ENCODE data around the gene KMT2D. TPM values are rescaled to one million over a fixed set of nuclear protein-coding genes. Genes with fewer than 3 reads are reported as not detected.

The KMT2D gene
- total RNA-seq, result 10 to 100 TPM; 29.4 to 67.9 (median 47.9) TPM

DNA sequence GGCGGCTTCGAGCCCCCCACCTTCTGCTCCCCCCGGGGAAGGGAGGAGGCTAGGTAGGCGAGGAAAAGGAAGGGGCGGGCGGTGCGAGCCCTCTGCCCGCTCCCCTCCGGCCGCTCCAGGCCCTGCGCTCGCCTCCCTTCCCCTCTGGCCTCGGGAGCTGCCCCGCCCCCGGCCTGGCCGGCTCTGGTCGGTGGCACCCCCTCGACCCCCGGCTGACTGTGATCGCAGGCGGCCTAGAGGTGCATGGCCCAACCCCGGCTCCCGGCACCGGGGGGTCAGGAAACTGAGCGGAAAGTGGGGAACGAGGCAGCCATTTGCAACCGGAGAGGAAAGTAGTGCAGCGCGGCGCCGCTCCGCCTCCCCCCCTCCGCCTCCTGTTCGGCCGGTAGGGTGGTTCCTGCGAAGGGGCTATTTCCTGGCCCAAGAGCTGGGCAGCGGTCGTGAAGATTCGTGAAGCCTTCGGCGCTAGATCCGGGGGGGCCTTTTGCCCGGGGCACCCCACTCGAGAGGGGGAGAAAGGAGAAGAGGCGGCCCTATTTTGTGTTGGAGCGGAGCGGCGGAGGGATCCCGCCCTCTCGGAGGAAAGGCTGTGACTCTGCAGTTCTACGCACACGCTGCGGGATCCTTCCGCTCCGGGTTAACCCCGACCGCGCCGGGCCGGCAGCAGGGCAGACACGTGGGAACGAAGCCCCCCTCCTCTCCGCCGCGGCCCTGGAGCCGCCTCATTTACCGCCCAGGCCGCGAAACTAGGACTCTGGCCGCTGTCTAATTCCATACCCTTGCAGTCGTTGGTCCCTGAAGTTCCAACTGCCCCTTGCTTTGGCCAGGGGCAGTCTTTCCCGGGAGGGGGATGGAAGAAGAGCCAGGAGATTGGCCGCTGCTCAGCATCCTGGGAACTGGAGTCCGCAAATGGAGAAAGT, at the start of gene KMT2D:
TSS of gene KMT2D (minus strand) at position 558 of the 920 bp plus-strand sequence. CDS start 5,470 bp downstream, outside the sequence.
- no peaks in the 10 kb centered on the region for H3K9me3 ChIP-seq
- TF ChIP-seq, protein P1, sequence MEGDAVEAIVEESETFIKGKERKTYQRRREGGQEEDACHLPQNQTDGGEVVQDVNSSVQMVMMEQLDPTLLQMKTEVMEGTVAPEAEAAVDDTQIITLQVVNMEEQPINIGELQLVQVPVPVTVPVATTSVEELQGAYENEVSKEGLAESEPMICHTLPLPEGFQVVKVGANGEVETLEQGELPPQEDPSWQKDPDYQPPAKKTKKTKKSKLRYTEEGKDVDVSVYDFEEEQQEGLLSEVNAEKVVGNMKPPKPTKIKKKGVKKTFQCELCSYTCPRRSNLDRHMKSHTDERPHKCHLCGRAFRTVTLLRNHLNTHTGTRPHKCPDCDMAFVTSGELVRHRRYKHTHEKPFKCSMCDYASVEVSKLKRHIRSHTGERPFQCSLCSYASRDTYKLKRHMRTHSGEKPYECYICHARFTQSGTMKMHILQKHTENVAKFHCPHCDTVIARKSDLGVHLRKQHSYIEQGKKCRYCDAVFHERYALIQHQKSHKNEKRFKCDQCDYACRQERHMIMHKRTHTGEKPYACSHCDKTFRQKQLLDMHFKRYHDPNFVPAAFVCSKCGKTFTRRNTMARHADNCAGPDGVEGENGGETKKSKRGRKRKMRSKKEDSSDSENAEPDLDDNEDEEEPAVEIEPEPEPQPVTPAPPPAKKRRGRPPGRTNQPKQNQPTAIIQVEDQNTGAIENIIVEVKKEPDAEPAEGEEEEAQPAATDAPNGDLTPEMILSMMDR (IDR thresholded peaks at IDR 0.05), result peak in 4 of 6 experiments; percentile 32 to 67 (median 52)
- peak in 3 of 4 donors; percentile 27 to 54 (median 29) for TF ChIP-seq POLR2A (IDR thresholded peaks at IDR 0.05)
- H3K27me3 ChIP-seq, result no peaks in the 10 kb centered on the region
- DNase-seq, result peak; percentile 48
- peaks cover 32 to 56% (median 33%) of the 10 kb centered on the region in 3 donors for H3K4me1 ChIP-seq
- peak within 1 kb of the TSS; percentile 98 to 99 (median 98) for H3K27ac ChIP-seq
- peak within 1 kb of the TSS; percentile 85 to 99 (median 98) for H3K4me3 ChIP-seq
- WGBS, 2 donors, result 0% methylated on average over 2 to 21 of the region's 74 CpGs
- H3K36me3 ChIP-seq, result no peaks in the 10 kb centered on the region
- intact Hi-C loops (cut with DNase I), result loop anchor here (10.0 kb wide), 1 partner anchor 64 kb away; no protein-coding TSS in a partner anchor

DNA sequence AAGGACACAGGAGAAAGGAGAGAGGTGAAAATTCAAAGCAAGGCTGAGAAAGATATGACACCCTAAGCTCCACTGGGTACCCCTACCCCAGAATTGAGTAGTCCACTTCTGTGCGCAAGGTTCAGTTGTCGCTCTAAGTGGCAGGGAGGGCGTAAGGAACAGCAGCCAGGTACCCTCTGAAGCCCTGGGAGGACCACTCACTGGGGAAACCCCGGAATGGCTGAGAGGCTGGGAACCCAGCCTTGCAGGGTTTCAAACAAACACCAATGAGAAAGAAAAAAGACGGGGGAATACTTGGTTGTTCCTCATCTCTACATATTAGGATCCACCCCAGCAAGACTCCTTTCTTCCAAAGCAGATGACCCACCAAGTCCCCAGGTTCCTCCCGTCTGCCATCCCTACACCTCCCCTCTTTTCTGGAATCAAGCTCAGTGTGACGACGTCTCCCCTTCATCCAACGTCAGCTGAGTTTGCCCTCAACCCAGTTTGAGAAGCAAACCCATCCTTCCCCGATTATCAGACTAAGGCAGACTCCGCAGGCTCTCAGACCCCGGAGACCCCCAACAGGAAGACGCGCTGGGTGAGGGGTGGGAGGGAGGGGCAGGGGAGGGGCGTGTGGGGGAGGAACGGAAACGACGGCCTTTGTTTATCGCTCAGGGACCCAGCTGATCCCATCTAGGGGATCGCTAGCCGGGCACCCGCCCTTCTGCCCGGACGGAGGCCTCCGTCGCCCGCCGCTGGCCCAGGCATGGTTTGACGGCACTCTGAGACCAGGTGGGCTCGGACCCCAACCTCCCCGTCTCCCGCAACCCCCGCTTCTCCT, 49.3 kb upstream of the KMT2D start:
- Histone ChIP-seq H3K36me3 (peaks cover 0 to 20% (median 0%) of the 10 kb centered on the region in 3 donors), H3K27ac (peak overlapping the region; percentile 94 to 99 (median 98)), H3K4me1 (peaks cover 21 to 59% (median 38%) of the 10 kb centered on the region in 3 donors), H3K9me3 (no peaks in the 10 kb centered on the region), H3K27me3 (no peaks in the 10 kb centered on the region), H3K4me3 (peak overlapping the region; percentile 75 to 100 (median 95))
- intact Hi-C loops (cut with DNase I), result no loop called here
- no peak for DNase-seq
- TF ChIP-seq, protein P1 (IDR thresholded peaks at IDR 0.05), result no peak
- no peak for TF ChIP-seq POLR2A (IDR thresholded peaks at IDR 0.05)
- WGBS, 2 donors, result 4 to 19% methylated on average over 6 to 25 of the region's 33 CpGs

DNA sequence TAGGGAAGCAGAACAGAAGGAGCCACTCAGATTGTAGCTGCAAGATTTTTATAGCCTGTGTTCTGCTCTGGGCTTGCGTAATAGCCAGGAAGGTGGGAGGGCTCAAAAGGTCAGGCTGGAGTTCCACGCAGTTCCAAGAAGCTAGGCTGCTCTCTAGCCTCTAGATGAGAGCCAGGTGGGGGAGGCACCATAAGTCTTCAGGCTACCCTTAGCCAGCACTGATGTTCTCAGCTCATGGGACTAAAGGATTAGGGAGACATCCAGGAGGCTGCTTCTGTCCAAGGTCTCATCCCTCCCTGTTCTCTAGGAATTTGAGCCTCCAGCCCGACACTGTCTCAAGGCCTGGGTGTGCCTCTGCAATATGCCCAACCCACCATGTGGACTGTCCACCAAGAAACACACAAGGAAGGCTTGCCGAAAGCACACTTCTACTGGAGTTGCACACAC, 48.4 kb upstream of the KMT2D start:
- no peak for DNase-seq
- TF ChIP-seq POLR2A (IDR thresholded peaks at IDR 0.05), result no peak
- TF ChIP-seq, protein P1 (IDR thresholded peaks at IDR 0.05), result no peak
- Histone ChIP-seq H3K27ac (peak overlapping the region; percentile 94 to 99 (median 98)), H3K4me3 (peak overlapping the region in 3 of 4 donors; percentile 75 to 100 (median 94)), H3K36me3 (peaks cover 0 to 29% (median 0%) of the 10 kb centered on the region in 3 donors), H3K9me3 (no peaks in the 10 kb centered on the region), H3K27me3 (no peaks in the 10 kb centered on the region), H3K4me1 (peaks cover 22 to 68% (median 38%) of the 10 kb centered on the region in 3 donors)
- intact Hi-C loops (cut with DNase I), result no loop called here
- WGBS, 2 donors, result 23 to 51% methylated on average over 2 to 4 of the region's 4 CpGs

- no peak for TF ChIP-seq POLR2A (IDR thresholded peaks at IDR 0.05)
- TF ChIP-seq, protein P1 (IDR thresholded peaks at IDR 0.05), result no peak
- H3K4me1 ChIP-seq, result peaks cover 22 to 65% (median 38%) of the 10 kb centered on the region in 3 donors
- DNase-seq, result no peak
- WGBS, 2 donors, result 22 to 66% methylated on average over 4 to 8 of the region's 9 CpGs
- no peak overlapping the region for H3K4me3 ChIP-seq
- H3K9me3 ChIP-seq, result no peaks in the 10 kb centered on the region
- peak overlapping the region; percentile 57 to 77 (median 66) for H3K27ac ChIP-seq
- H3K36me3 ChIP-seq, result peaks cover 18 to 63% (median 31%) of the 10 kb centered on the region in 3 donors
- H3K27me3 ChIP-seq, result no peaks in the 10 kb centered on the region
- intact Hi-C loops (cut with DNase I), result no loop called here
Measured at GRCh38 chr12:49105504-49106084, 45.0 kb upstream of the KMT2D start.
